Measurements from ENCODE around the gene RGS21.

The RGS21 gene

GRCh38 chr1:192378276-192378675 lies 61.5 kb downstream of the RGS21 start:
- DNase-seq (ENCODE audit: low read depth in 2 of 2, low spot score in 1 of 2), result no peak

GRCh38 chr1:192378878-192379277 lies 62.1 kb downstream of the RGS21 start:
- DNase-seq (ENCODE audit: low read depth in 2 of 2, low spot score in 1 of 2), result no peak

DNA sequence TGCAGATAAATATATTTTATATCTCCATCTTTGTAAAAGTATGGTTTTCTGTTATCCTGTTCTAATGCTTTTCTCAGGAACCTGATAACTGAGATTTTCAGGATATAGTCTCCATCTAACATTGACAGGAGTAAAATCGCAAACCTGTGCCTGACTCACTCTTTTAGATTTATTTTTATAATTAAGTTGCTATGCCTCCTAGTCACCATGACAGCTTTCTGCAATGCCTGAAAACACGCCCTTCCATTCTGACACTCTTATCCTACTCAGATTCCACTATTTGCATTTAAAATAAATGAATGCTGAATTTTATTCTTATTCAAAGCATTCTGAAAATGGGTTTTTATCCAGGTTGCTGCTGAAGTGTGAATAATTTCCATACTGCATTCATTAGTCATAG lies 62.8 kb downstream of the RGS21 start:
- DNase-seq (ENCODE audit: low read depth in 2 of 2, low spot score in 1 of 2), result no peak

- no peak for DNase-seq (ENCODE audit: low read depth in 2 of 2, low spot score in 1 of 2)
Measured at GRCh38 chr1:192382758-192383157, 66.0 kb downstream of the RGS21 start.

GRCh38 chr1:192386051-192386650 lies 69.4 kb downstream of the RGS21 start:
- no peak for DNase-seq (ENCODE audit: low read depth in 2 of 2, low spot score in 1 of 2)

DNA sequence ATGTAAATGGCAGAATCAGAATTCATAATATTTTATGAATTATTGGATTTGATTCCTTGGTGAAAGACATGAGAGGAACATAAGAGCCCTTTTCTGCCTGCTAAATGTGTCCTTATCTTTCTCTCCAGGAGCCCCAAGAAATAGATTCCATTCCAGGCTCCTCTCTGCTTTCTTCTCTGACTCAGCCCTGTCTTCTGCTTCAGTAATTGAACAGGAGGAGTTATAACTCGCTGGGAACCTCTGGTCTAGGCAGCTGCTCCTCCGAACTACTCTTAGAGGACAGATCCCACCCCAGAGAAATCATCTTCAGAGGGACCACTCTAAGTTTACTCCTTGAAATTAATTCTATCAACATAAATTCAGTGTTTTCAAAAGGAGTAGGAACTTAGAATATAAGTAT lies 78.4 kb downstream of the RGS21 start:
- DNase-seq (ENCODE audit: low read depth in 2 of 2, low spot score in 1 of 2), result no peak

- DNase-seq (ENCODE audit: low read depth in 2 of 2, low spot score in 1 of 2), result no peak
Measured at GRCh38 chr1:192395895-192396294, 79.1 kb downstream of the RGS21 start.

GRCh38 chr1:192399161-192399560 lies 82.4 kb downstream of the RGS21 start:
- DNase-seq (ENCODE audit: low read depth in 2 of 2, low spot score in 1 of 2), result no peak

- DNase-seq (ENCODE audit: low read depth in 2 of 2, low spot score in 1 of 2), result no peak
Measured at GRCh38 chr1:192401825-192402224, 85.0 kb downstream of the RGS21 start.

- DNase-seq (ENCODE audit: low read depth in 2 of 2, low spot score in 1 of 2), result no peak
Measured at GRCh38 chr1:192402571-192402970, 85.8 kb downstream of the RGS21 start.

DNA sequence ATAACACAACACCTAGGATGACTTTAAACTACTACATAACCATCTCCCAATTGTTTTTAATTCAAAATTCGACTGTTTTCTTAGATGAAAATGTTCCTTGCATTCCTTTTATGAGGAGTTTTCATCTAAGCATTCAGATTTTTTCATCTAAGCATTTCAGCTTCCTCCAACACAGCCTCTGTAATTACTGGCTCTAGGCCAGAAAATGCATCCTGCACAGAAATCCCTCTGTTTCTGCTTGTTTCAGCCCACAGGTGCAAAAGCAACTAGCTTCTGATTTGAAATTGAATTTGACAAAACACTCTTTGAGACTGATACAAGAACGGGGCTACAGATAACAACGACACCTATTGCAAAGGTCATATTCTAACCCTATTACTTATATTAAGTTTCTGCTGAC lies 90.4 kb downstream of the RGS21 start:
- no peak for DNase-seq (ENCODE audit: low read depth in 2 of 2, low spot score in 1 of 2)
